Panc1 (cell line): ENCODE data around the gene TMEM39A. TPM values are rescaled to one million over a fixed set of nuclear protein-coding genes. Genes with fewer than 3 reads are reported as not detected.

Experiments
- ATAC-seq: fragments of 200-7000 bp; cut with Tn5 transposase; 2 replicates; pipeline ENCODE4 v1.9.1; 2020; ENCODE audit warnings: mild to moderate bottlenecking, moderate library complexity
- BruUV-seq: library from RNA; stranded (reverse); fragments of 400-500 nt; replicated peaks from 2 replicates; lab custom pipeline; 2021; lab: Mats Ljungman, UMichigan
- CTCF ChIA-PET: fragments of 300-600 bp; sonication (Branson Sonifier 250); formaldehyde crosslinking; loops from one replicate; lab custom pipeline; 2022; ENCODE audit warnings: antibody characterized with exemption; lab: Charles Lee
- POLR2A ChIA-PET: fragments of 300-600 bp; sonication (Branson Sonifier 250); formaldehyde crosslinking; loops from one replicate; lab custom pipeline; 2022; ENCODE audit warnings: antibody characterized with exemption; lab: Charles Lee
- DNase-seq: peaks from one replicate; pipeline ENCODE4 v3.0.0-alpha.2; 2010; ENCODE audit warnings: low read depth, low spot score
- H3K27ac ChIP-seq: 2 replicates; pipeline ENCODE4 v1.5.1; 2011; ENCODE audit warnings: mild to moderate bottlenecking, low read length, inconsistent platforms
- H3K27me3 ChIP-seq: fragments of 200-500 bp; sonication (Bioruptor generic); 2 replicates; pipeline ENCODE4 v1.6.0; 2014; ENCODE audit warnings: low read length, inconsistent platforms; ENCODE audit not compliant: control insufficient read depth, insufficient read depth
- H3K36me3 ChIP-seq: fragments of 200-500 bp; sonication (Bioruptor generic); 2 replicates; pipeline ENCODE4 v1.5.1; 2014; ENCODE audit warnings: inconsistent platforms, mild to moderate bottlenecking, low read length, moderate library complexity; ENCODE audit not compliant: control insufficient read depth, insufficient read depth
- H3K4me1 ChIP-seq: 2 replicates; pipeline ENCODE4 v1.5.1; 2011; ENCODE audit warnings: inconsistent platforms, mild to moderate bottlenecking, low read length, moderate library complexity; ENCODE audit not compliant: control insufficient read depth, insufficient read depth
- H3K4me3 ChIP-seq, 2 experiments: 2 replicates each; pipeline ENCODE4 v1.5.1; 2011 to 2012; ENCODE audit warnings: low read depth in 2 of 2, low read length in 2 of 2, mild to moderate bottlenecking in 2 of 2, inconsistent platforms in 1 of 2, moderate library complexity in 1 of 2
- H3K9me3 ChIP-seq: fragments of 200-500 bp; sonication (Bioruptor generic); 2 replicates; pipeline ENCODE4 v1.5.1; 2014; ENCODE audit warnings: low read depth, mild to moderate bottlenecking, inconsistent platforms, low read length, moderate library complexity; ENCODE audit not compliant: control insufficient read depth, insufficient read depth
- CTCF ChIP-seq: fragments of 450-650 bp; IDR thresholded peaks from 2 replicates; pipeline ENCODE4 v1.5.1; 2017; ENCODE audit warnings: mild to moderate bottlenecking
- POLR2AphosphoS5 ChIP-seq: IDR thresholded peaks from 2 replicates; pipeline ENCODE4 v1.6.1; 2012; ENCODE audit warnings: mild to moderate bottlenecking, low read depth, low read length, moderate library complexity
- REST ChIP-seq, 2 experiments: IDR thresholded peaks; 2 replicates each; pipeline ENCODE4 v1.6.1; 2011 to 2012; ENCODE audit warnings: low read depth in 2 of 2, control low read depth in 1 of 2, low read length in 1 of 2, mild to moderate bottlenecking in 1 of 2, moderate library complexity in 1 of 2; ENCODE audit not compliant: insufficient read depth in 1 of 2
- SIN3A ChIP-seq: IDR thresholded peaks from 2 replicates; pipeline ENCODE4 v1.6.1; 2012; ENCODE audit warnings: low read depth, mild to moderate bottlenecking, low read length, moderate library complexity, borderline replicate concordance; ENCODE audit not compliant: insufficient read depth
- TCF7L2 ChIP-seq: IDR thresholded peaks from 2 replicates; pipeline ENCODE4 v1.6.1; 2011; ENCODE audit warnings: mild to moderate bottlenecking, low read depth, low read length, inconsistent platforms
- in situ Hi-C: cut with HindIII; loops from 2 replicates; pipeline ENCODE4 v1.10.0; 2016; ENCODE audit warnings: low sequenced_read_pairs, low pct_unique_long_range_greater_than_20kb
- intact Hi-C: fragments of 100-400 bp; cut with micrococcal nuclease; formaldehyde crosslinking; loops from one replicate; pipeline ENCODE4 v1.10.0; 2022; ENCODE audit not compliant: unreplicated experiment
- total RNA-seq: library from RNA; stranded (reverse); gene quantifications from one replicate; pipeline ENCODE4 v1.2.1, GENCODE V29; 2021; ENCODE audit not compliant: unreplicated experiment

Gene TMEM39A
- total RNA-seq, 1 experiment from 2014 or later, result 47.8 TPM

GRCh38 chr3:119420196-119420595 lies 43.2 kb downstream of the TMEM39A start:
- ChIA-PET POLR2A (interaction anchor here (0.6 kb wide), 1 partner anchor 871 kb away, joined by 3 read pairs; no protein-coding TSS in a partner anchor), CTCF (no interaction called here)
- no TSS peak for BruUV-seq
- intact Hi-C loops (loop anchor here (5.0 kb wide), 1 partner anchor 262 kb away; no protein-coding TSS in a partner anchor), in situ Hi-C loops (no loop called here)
- H3K27ac ChIP-seq, result no peak overlapping the region
- TF ChIP-seq CTCF, result peak; percentile 44
- no peak for TF ChIP-seq TCF7L2
- H3K9me3 ChIP-seq, result no peaks in the 10 kb centered on the region
- DNase-seq, result no peak
- H3K4me3 ChIP-seq, result no peak overlapping the region
- no peaks in the 10 kb centered on the region for H3K27me3 ChIP-seq
- no peaks in the 10 kb centered on the region for H3K36me3 ChIP-seq
- H3K4me1 ChIP-seq, result no peaks in the 10 kb centered on the region
- no peak for ATAC-seq

- Histone ChIP-seq H3K9me3 (no peaks in the 10 kb centered on the region), H3K4me3 (no peak overlapping the region), H3K27me3 (no peaks in the 10 kb centered on the region), H3K36me3 (no peaks in the 10 kb centered on the region), H3K4me1 (no peaks in the 10 kb centered on the region), H3K27ac (no peak overlapping the region)
- ChIA-PET POLR2A (interaction anchor here (0.7 kb wide), 1 partner anchor 135 kb away, joined by 26 read pairs; no protein-coding TSS in a partner anchor), CTCF (no interaction called here)
- no TSS peak for BruUV-seq
- DNase-seq (no peak), ATAC-seq (no peak)
- TF ChIP-seq REST (IDR thresholded peaks at IDR 0.05; ENCODE audit: insufficient read depth in 1 of 2, low read depth in 2 of 2, low read length in 1 of 2) (no peak), TCF7L2 (no peak), SIN3A (no peak), POLR2AphosphoS5 (no peak), CTCF (no peak)
- in situ Hi-C loops (no loop called here), intact Hi-C loops (no loop called here)
Measured at GRCh38 chr3:119418641-119419040, 44.8 kb downstream of the TMEM39A start.
